GM18951 (cell line): Measurements from ENCODE around the gene ABR.

Source experiments
- POLR2A ChIP-seq: IDR thresholded peaks from 4 replicates; pipeline ENCODE4 v1.6.1; 2011; ENCODE audit warnings: mild to moderate bottlenecking; ENCODE audit not compliant: insufficient read length, insufficient read depth; ENCODE audit errors: extremely low read depth
- in situ Hi-C: fragments of 300-500 bp; cut with MboI; formaldehyde crosslinking; loops from one replicate; pipeline ENCODE4 v1.12.0; 2022; ENCODE audit warnings: low sequenced_read_pairs, mixed read lengths, inconsistent platforms; ENCODE audit not compliant: unreplicated experiment

ABR gene

DNA sequence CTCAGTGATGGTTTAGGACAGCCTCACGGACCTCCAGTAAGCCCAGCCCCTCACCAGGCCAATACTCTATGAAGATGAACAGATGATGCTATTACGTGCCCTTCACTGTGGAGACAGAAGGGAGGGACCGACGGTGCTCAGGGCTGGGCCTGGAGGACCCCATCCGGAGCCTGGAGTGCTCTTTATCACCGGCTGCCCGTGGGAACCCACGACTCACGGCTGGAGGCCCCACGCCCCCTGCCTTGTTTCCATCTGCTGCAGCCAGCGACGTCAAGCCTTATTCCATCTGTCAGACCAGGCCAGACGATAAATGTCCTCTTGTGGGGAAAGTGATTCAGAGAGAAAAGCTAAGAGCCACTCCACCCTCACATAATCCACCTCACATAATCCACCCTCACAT lies 186.8 kb downstream of the ABR start:
- in situ Hi-C loops: loop anchor here (25.0 kb wide), 1 partner anchor 456 kb away; no protein-coding TSS in a partner anchor
- TF ChIP-seq POLR2A: no peak

DNA sequence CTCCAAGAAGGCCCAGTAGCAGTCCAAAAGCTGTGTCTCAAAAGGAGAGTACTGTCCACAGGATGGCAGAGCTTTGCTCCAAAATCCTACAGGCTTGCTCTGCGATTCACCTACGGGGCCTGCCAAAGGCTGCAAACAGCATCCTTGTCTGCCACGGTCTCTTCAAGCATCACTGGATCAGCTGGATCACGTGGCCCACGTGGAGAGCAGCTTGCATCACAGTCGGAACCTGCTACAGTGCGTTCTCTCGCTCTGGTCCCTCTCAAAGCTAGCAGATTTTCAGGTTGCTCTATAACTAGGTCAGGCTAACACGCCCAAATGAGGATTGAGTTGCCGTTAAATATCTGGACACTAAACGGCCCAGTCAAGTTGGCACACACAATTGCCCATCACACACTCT lies 191.2 kb downstream of the ABR start:
- no peak for TF ChIP-seq POLR2A
- in situ Hi-C loops: loop anchor here (5.0 to 25.0 kb wide), 2 partner anchors 201 to 451 kb away; no protein-coding TSS in a partner anchor

DNA sequence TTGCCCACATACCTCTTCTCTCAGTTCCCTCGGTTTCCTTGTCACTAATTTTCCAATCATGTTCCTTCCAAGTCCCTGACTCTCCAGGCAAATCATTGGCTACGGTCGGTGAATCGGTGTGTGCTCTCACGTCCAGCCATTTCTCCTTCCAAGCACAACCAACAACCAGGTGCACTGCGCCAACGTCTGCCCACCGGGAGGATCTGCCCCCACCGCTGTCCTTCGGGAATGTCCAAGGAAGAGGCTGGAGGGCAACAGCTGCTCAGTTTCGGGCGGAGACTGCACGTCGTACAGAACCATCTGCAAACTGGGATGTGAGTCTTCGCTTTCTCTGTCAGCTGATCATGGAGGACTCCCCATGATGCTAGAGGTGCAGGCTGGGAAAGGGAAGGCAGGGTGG lies 191.8 kb downstream of the ABR start:
- in situ Hi-C loops: loop anchor here (5.0 to 25.0 kb wide), 2 partner anchors 201 to 451 kb away; no protein-coding TSS in a partner anchor

DNA sequence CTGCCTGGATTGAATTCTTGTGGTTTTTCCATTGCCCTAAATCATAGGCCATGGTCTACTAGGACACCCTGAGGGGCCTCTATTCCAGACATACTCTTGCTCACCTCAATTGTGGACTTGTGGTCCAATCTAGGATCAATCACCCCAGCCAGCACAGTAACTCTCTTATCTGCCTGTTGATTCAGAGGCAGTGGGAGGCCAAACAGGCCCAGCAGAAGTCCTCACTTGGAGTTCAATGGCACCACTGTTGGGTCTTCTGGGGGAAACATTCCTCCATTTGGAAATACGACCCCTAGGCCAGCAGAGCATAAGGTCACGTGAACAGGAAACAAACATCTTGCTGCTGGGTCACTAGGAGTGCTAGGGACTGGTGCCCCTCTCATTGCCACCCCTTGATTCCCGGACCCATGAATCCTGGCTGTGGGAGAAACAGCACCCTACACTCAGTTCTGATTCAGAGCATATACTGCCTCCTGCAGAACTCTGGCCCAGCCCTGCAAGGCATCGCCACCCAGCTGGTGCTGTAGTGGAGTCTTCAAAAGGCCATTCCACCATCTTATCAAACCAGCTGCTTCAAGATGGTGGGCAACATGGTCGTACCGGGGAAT lies 193.4 kb downstream of the ABR start:
- no peak for TF ChIP-seq POLR2A
- in situ Hi-C loops: loop anchor here (5.0 to 25.0 kb wide), 2 partner anchors 199 to 449 kb away; no protein-coding TSS in a partner anchor

More for the DNA sequence above, 191.8 kb downstream of the ABR start:
- no peak for TF ChIP-seq POLR2A

DNA sequence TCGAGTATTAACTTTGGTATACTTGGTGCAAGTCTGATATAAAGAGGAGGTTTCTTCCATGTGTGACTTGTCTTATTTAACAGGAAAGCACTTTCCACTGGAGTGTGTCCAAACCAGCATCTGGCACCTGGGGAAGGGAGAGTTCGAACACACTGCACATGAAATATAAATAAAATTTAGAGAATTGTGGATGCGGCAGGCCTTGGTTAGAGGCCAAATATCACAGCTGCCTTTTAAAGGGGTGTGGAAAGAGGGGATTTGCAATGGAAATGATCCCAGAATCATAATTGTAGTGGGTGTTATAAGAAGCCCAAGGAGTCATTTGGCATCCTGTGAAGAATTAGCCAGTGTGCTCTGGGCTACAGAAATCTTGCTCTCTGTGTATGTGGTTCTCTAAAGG lies 195.9 kb downstream of the ABR start:
- no peak for TF ChIP-seq POLR2A
- in situ Hi-C loops: loop anchor here (25.0 kb wide), 1 partner anchor 447 kb away; no protein-coding TSS in a partner anchor

DNA sequence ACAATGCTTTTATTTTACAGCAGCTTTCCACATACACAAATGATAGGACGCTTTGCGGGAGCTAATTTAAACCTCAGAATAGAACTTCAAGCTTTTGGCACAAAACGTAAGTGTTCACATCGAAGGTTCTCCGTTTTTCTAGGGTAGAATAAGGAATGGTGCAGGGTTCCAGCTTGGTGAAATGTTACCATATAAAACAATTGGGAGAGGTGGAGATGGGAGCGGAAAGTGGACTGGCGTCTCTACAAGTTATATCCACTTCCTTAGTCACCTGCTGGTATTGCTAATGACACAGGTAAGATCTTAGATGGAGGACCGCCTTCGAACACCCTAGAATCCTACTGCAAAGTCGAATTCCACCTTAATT lies 198.5 kb downstream of the ABR start:
- TF ChIP-seq POLR2A: no peak
- in situ Hi-C loops: loop anchor here (25.0 kb wide), 1 partner anchor 444 kb away; no protein-coding TSS in a partner anchor

DNA sequence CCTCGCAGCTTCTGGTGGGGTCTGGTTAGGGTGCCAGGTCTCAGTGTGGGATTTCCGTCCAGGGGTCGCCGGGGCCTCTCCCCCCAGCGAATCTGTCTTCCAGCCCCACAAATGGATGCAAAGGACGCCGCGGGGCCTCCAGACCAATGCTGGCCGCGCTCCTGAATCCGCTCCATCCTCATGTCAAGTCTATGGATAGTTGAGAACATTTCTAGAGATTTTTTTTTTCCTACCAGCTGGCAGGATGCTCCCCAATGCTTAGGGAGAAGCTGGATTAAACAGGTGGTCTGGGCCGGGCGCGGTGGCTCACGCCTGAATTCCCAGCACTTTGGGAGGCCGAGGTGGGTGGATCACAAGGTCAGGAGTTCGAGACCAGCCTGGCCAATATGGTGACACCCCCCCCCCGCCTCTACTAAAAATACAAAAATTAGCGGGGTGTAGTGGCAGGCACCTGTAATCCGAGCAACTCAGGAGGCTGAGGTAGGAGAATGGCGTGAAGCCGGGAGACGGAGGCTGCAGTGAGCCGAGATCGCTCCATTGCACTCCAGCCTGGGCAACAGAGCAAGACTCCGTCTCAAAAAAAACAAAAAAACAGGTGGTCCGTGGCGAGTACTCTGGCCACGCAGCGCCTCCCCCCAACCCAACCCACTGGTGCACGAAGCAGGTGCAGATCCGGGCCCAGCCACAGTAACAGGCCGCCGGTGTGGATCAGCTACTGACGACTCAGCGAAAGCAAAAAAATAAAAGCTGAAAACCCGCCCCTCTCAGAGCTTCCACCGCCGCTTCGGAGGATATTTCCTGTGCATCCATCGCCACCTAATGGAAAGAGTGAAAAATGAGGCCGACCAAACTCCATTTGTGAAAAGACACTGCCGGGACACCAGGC lies 199.1 kb downstream of the ABR start:
- in situ Hi-C loops: loop anchor here (25.0 kb wide), 1 partner anchor 443 kb away; no protein-coding TSS in a partner anchor
- no peak for TF ChIP-seq POLR2A

DNA sequence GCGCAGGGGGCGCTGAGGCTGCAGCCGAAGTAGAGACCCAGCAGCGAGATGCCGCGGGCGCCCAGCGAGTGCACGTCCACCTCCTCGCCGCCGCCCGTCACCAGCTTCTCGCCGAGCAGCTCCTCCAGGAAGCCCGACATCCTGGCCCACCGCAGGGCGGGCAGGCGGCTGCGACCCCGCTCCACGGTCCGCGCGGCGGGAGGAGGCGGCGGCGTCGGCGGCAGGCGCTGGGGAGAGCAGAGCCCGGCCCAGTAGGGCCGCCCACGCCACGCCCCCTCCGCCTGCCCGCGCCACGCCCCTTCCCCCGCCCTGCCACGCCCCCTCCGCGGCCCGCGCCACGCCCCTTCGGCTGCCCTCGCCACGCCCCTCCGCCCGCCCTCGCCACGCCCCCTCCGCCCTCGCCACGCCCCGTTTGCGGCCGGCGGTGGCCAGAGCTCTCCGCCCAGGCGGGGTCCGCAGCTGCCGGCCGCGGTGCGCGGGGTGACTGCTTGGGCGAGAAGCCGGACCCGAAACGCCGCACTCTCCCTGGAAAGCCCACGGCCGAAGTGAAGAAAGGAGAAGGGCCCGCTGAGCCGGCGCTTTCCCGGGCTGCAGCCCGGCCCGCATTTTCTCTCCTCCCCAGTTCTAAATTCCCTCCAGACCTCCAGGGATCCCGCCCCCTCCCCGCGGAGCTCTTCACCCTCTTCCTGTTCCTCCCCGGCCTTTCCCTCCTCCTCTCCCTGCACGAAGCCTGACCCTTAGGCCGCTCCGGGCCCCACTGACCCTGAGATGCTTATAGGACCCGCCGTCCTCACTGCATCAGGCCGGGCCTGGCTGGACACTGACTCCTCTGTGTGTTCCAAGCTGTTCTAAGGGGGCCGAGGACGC lies 200.0 kb downstream of the ABR start, which contains the start of gene NXN:
NXN (minus strand) TSS at position 238 of the 867 bp plus-strand sequence.
- in situ Hi-C loops: loop anchor here (25.0 kb wide), 1 partner anchor 442 kb away; no protein-coding TSS in a partner anchor
- TF ChIP-seq POLR2A: no peak

DNA sequence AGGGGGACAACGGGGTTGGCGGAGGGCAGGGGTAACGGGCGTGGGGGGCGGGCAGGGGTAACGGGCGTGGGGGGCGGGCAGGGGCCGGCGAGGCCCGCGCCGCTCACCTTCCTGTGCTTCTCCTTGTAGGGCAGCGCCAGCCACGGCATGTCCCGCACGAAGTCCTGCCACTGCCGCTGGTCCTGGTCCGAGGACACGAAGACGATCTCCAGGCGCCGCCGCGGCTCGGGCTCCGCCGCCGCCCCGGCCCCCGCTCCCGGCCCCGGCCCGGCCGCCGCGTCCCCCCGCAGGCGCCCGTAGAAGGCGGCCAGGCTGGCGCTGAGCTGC lies 200.6 kb downstream of the ABR start:
- TF ChIP-seq POLR2A: no peak
- in situ Hi-C loops: loop anchor here (25.0 kb wide), 1 partner anchor 442 kb away; no protein-coding TSS in a partner anchor

DNA sequence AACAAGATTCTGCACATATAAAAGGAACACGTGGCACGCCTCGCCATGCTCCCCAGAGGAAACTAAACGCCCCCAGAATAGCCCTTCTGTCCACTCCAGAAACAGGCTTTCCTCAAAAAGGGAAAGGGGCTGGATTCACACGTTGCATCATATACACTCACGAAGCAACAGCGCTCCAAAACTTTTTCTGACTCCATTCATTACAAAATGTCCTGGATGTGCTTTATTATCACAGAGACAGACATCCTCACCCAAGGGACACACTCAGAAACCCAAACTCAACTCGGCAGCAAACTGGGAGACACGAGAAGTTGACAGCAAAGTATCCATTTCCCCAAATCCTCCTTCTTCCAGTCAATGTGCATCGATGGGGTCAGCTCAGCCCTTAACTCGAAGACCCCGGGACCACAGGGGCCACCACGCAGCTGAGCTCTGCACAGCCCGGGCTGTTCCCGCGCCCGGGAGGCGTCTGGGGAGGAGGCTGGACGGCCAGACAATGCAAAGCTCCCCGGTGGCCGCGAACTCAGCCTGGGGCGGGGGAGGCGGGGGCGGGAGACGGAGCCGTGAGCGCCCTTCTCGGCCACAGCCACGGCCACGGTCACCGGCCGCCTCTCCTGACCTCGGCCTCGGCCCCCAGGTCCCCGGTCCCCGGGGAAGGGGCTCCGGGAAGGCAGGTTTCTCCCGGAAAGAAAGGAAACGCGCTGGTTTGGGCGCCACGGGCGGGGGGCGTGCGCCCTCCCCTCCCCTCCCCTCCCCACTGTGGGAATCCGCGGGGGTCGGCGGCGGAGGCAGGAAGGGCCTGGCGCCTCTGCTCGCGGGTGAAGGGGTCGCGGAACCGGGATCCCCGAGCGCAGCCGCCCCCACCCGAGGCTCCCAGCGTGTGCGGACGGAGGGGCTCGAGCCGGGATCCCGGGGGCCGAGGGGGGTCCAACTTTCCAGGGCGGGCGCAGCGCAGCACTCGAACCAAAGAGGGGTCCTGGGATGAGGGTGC lies 201.4 kb downstream of the ABR start:
- TF ChIP-seq POLR2A: no peak
- in situ Hi-C loops: loop anchor here (25.0 kb wide), 1 partner anchor 441 kb away; no protein-coding TSS in a partner anchor

DNA sequence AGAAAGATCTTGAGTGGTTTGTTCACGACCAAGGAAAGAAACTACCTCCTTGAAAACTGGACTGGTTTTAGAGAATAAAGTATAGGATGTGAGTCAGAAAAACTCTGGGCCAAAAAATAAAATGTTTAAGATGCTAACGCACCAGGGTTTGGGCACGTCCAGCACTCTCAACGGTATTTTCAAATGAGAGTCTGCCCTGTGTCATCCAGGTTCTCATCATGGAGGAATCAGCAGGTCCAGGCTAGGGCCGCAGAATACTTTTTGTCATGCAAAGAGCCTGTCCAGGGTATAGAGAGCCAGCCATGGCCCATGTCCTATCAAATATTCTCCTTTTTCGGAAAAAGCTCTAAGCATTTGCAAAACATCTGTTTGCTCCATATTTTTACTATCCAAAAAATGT lies 202.6 kb downstream of the ABR start:
- in situ Hi-C loops: loop anchor here (25.0 kb wide), 1 partner anchor 440 kb away; no protein-coding TSS in a partner anchor
- no peak for TF ChIP-seq POLR2A
